HG02943 (cell line): Measurements from ENCODE around the gene RNU6-7.

Experiments
- ATAC-seq: cut with Tn5 transposase; IDR thresholded peaks from one replicate; pipeline ENCODE4 v1.9.1; 2021; ENCODE audit warnings: mild to moderate bottlenecking, low read depth, moderate library complexity; ENCODE audit not compliant: unreplicated experiment

The RNU6-7 gene

GRCh38 chr14:32203928-32204357 is 2.1 kb downstream of the RNU6-7 start:
- no peak for ATAC-seq

DNA sequence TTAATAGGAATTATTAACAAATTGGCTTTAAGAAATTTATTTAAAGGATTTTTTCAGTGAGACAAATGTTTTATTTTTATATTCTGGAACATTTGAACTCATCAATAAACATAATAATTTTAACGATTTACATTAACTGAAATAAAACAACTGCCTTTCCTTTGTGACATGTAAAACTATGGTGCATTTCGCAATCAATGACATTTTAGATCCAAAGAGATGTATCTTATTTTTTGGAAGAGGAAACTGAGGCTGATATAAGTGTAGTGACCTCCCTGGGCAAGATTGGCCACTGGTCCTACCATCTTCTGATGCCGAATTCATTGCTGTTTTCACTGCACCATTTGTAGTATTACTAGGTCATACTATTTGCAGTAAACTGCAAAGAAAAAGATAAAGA is 3.7 kb downstream of the RNU6-7 start:
- no peak for ATAC-seq

GRCh38 chr14:32205984-32206383 is 4.1 kb downstream of the RNU6-7 start:
- no peak for ATAC-seq

DNA sequence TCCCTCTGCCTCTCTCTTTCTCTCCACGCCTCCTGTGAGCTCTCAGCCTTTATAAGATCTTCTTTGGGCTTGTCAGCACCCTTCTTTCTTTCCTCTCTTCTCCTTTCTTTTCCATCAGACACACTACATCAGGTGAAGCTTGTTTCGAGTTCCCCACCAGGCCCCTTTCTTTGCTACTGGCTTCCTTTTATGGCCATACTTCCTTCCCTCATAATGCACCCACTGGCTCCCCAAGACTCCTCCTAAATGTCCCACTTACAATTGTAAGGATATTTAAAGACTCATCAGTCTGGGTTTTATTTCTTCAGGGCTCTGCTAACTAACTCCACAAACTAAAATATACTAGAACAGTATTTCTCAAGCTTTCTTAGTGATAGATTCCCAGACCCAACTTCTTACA is 4.7 kb downstream of the RNU6-7 start:
- no peak for ATAC-seq

- no peak for ATAC-seq
These were observed 6.6 kb downstream of the RNU6-7 start for GRCh38 chr14:32208490-32208889.

GRCh38 chr14:32209471-32209870 is 7.6 kb downstream of the RNU6-7 start:
- no peak for ATAC-seq

GRCh38 chr14:32211068-32211404 is 9.2 kb downstream of the RNU6-7 start:
- no peak for ATAC-seq

DNA sequence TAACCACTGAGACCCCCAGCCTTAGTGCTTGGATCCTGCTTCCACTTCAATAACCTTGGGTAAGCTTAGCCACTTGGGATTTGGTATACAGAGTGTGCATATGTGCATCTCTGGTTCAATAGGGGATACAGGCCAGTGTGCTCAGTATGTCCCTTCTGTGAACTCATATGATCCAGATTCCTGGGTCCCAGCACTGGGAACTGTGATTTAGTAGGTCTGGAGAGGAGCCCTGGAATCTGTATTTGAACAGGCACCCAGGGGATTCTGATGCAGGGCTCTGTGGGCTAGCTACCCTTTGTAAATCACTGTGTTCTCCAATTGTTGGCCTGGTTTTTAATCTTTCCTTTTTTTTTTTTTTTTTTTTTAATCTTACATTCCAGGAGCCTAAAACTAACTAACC is 11.0 kb downstream of the RNU6-7 start:
- ATAC-seq, result no peak

DNA sequence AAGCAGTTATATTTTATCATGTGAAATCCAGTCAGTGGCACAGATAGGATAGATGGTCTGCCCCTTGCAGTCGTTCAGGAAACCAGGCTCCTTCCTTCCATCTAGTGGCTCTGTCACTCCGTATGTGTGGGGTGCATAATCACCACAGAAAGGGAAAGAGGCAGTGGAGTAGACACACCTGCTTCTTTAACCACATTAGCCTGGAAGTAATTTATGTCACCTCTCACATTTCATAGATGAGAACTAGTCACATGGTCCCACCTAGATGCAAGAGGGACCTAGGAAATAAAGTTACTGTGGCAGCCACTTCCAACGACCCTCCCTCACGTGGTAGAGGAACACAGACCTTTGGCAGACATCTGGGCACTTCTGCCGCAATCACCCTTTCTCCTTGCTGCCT is 15.5 kb downstream of the RNU6-7 start:
- no peak for ATAC-seq

GRCh38 chr14:32224737-32225377 is 23.0 kb downstream of the RNU6-7 start:
- no peak for ATAC-seq

DNA sequence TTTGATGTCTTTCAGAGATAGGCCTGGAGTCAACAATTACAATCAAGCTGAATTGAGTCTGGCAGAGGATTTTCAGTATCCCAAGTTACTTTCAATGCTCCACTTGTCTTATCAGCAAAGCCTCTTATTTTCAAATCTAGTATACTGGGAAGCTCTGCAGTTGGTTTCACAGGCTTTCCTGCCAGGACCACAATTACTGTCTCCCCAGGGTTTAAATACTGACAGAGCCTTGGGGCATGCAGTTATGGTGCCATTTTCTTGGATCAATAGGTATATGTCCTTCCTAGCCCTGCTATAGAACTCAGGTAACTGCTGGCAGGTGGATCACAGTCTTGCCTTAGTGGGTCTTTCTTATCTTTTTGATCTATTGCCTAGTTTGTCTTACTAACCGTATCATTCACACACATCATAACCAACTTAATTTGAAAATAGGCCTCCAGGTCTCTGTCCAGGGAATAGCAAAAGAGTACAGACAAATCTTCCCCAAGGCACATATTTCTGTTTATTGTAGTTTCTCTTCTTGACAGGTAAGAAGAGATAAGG is 23.6 kb downstream of the RNU6-7 start:
- ATAC-seq, result no peak

DNA sequence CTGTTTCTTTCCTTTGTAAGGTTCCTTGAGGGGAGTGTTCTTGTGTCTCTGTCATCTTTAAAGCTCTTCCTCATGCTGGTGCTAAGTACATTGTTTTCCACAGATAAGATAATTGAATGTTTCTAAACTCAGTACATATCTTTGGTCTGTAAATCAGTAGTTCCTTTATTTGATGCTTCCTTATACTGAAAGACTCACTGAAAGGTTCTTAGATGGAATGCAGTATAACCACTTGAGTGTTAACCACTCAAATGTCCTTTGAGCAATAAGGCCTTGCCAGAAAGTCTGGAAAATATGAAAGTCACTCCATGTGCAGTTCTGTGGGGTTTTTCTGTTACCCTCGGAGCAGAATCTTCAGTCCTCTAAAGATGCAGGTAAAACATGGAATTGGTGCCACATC is 24.2 kb downstream of the RNU6-7 start:
- no peak for ATAC-seq

GRCh38 chr14:32230181-32230580 is 28.3 kb downstream of the RNU6-7 start:
- no peak for ATAC-seq

GRCh38 chr14:32230695-32231280 is 28.9 kb downstream of the RNU6-7 start:
- ATAC-seq, result no peak

DNA sequence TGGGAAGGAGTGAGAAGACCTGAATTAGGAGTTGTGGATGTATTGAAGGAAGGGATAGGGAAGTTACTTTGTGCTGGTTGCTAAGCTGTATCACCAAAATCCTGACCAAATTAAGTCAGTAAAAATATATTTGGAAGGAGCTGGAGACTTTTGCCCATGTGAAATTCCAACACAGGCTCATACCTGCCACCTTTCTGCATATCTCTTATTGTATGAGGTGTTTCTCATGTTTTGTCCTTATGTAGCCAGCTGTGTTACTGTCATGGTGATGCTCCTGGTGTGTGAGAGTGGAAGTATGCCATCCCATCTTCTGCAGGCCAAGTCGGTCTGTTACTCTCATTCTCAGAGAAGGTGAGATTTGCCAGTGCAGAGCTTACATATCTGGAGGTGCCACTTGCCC is 30.6 kb downstream of the RNU6-7 start:
- ATAC-seq, result no peak

GRCh38 chr14:32233260-32233659 is 31.4 kb downstream of the RNU6-7 start:
- no peak for ATAC-seq

DNA sequence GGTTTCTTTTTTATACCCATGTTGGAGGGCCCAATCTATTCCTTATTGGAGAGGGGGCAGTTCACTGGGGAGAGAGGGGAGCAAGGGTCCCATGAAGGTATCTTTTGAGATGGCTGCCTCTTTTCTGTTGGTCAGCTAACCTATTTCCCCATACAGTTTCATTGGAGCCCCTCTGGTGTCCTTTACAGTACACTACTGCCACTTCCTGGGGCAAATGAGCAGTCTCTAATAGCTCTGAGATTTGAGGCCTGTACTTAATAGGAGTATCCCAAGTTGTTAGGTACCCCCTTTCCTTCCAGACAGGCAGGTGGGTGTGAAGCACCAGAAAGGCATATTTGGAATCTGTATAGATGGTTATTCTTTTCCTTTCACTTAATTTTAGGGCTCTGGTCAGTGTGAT is 42.6 kb downstream of the RNU6-7 start:
- no peak for ATAC-seq

- no peak for ATAC-seq
These were observed 44.9 kb downstream of the RNU6-7 start for GRCh38 chr14:32246751-32247150.

GRCh38 chr14:32249371-32249770 is 47.5 kb downstream of the RNU6-7 start:
- ATAC-seq, result no peak

DNA sequence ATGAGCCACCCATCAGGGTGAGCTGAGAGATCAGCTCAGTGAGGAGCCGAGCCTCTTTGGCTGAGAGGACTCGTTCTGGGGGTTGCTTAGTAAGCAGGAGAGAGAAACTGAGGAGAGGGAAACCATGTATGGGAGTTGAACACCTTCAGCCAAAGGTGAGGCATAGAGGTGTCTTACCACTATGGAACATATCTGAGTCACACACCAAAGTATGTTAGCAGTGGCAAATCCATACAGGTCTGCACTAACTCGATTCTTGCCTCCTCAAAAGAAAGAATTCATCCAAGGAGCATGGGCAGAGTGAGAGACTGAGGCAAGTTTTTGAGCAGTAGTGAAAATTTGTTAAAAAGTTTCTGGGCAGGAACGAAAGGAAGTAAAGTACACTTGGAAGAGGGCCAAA is 47.9 kb downstream of the RNU6-7 start:
- ATAC-seq, result no peak

GRCh38 chr14:32250681-32251080 is 48.8 kb downstream of the RNU6-7 start:
- no peak for ATAC-seq

GRCh38 chr14:32251530-32251929 is 49.7 kb downstream of the RNU6-7 start:
- no peak for ATAC-seq
